Esophagus squamous epithelium (tissue), 5 donors: ENCODE data around the gene ACACA. TPM values are rescaled to one million over a fixed set of nuclear protein-coding genes. Genes with fewer than 3 reads are reported as not detected.

Source experiments
- DNase-seq: peaks from one replicate; lab custom pipeline; 2025; lab: John Stamatoyannopoulos, UW
- H3K27ac ChIP-seq, 4 donors: fragments of 200-600 bp; sonication (generic); one replicate each; pipeline ENCODE4 v1.5.1; 2016 to 2019; ENCODE audit warnings: mild to moderate bottlenecking in 1 of 4
- H3K27me3 ChIP-seq, 4 donors: fragments of 200-600 bp; sonication (generic); 1 replicate in 3 of 4; 2 replicates in 1 of 4; pipeline versions ENCODE4 v1.5.1 to v1.6.0; 2017 to 2021; ENCODE audit warnings: antibody characterized with exemption in 1 of 4
- H3K36me3 ChIP-seq, 3 donors: fragments of 200-600 bp; sonication (generic); one replicate each; pipeline ENCODE4 v1.5.1; 2016 to 2019
- H3K4me1 ChIP-seq, 3 donors: fragments of 200-600 bp; sonication (generic); one replicate each; pipeline ENCODE4 v1.5.1; 2017 to 2019
- H3K4me3 ChIP-seq, 4 donors: fragments of 200-600 bp; sonication (generic); 1 replicate in 3 of 4; 2 replicates in 1 of 4; pipeline ENCODE4 v1.5.1; 2016 to 2019; ENCODE audit warnings: mild to moderate bottlenecking in 2 of 4, moderate library complexity in 1 of 4
- H3K9me3 ChIP-seq, 3 donors: fragments of 200-600 bp; sonication (generic); one replicate each; pipeline ENCODE4 v1.5.1; 2016 to 2019
- CTCF ChIP-seq, 6 experiments: fragments of 450-650 bp in 4 of 6; fragments of 200-600 bp in 2 of 6; sonication (generic) in 2 of 6; IDR thresholded peaks; one replicate each; pipeline ENCODE4 v1.5.1; 2016 to 2019; ENCODE audit warnings: antibody characterized with exemption in 6 of 6, mild to moderate bottlenecking in 4 of 6, moderate library complexity in 4 of 6
- POLR2A ChIP-seq, 4 donors: fragments of 450-650 bp; IDR thresholded peaks; one replicate each; pipeline ENCODE4 v1.6.1; 2017; ENCODE audit warnings: antibody characterized with exemption in 4 of 4, mild to moderate bottlenecking in 4 of 4, moderate library complexity in 3 of 4
- WGBS, 2 donors: methylation state at CpG; one replicate each; pipeline ENCODE4 v1.1.5; 2018; 5-methylcytosine and 5-hydroxymethylcytosine counted together
- intact Hi-C: fragments of 100-400 bp; cut with DNase I; formaldehyde crosslinking; loops from one replicate; pipeline ENCODE4 v1.15.0; 2022
- total RNA-seq, 4 donors: library from RNA; depleted of rRNA; stranded (reverse); fragments of >200 nt; gene quantifications; one replicate each; pipeline ENCODE4 v1.1.0, GENCODE V29; 2016
- donor health status: DM: yes; HTN: yes; CAD: no.

The ACACA gene
- total RNA-seq, 4 donors from 2014 or later: 34.5 to 81.0 (median 55.8) TPM

- Histone ChIP-seq H3K27ac (no peak within 1 kb of the TSS), H3K9me3 (no peaks in the 10 kb centered on the region), H3K27me3 (no peaks in the 10 kb centered on the region), H3K4me3 (no peak within 1 kb of the TSS), H3K36me3 (no peaks in the 10 kb centered on the region), H3K4me1 (peaks cover 0 to 5% (median 0%) of the 10 kb centered on the region in 3 donors)
- DNase-seq: no peak
- WGBS, 2 donors: 90 to 99% methylated on average over 7 of the region's 7 CpGs
- TF ChIP-seq CTCF (IDR thresholded peaks at IDR 0.05) (no peak), POLR2A (IDR thresholded peaks at IDR 0.05) (no peak)
- intact Hi-C loops: no loop called here
Observed at GRCh38 chr17:37375706-37376105, 30.9 kb downstream of the ACACA start, which contains the start of gene C17orf78. C17orf78 (plus strand) TSS chr17:37375985; CDS start chr17:37376093, 108 bp downstream.

- peak; percentile 85 to 99 (median 95) for TF ChIP-seq CTCF (IDR thresholded peaks at IDR 0.05)
- no peak for TF ChIP-seq POLR2A (IDR thresholded peaks at IDR 0.05)
- DNase-seq: no peak
- Histone ChIP-seq H3K9me3 (no peaks in the 10 kb centered on the region), H3K4me3 (no peak overlapping the region), H3K36me3 (no peaks in the 10 kb centered on the region), H3K4me1 (peaks cover 0 to 5% (median 0%) of the 10 kb centered on the region in 3 donors), H3K27ac (no peak overlapping the region), H3K27me3 (no peaks in the 10 kb centered on the region)
- 0 to 11% methylated on average over 4 of the region's 4 CpGs for WGBS, 2 donors
- intact Hi-C loops: no loop called here
Observed at GRCh38 chr17:37373530-37374159, 33.0 kb downstream of the ACACA start.

GRCh38 chr17:37368577-37368976 is 38.1 kb downstream of the ACACA start:
- H3K9me3 ChIP-seq: no peaks in the 10 kb centered on the region
- no peak overlapping the region for H3K27ac ChIP-seq
- no peak for DNase-seq
- no peaks in the 10 kb centered on the region for H3K27me3 ChIP-seq
- no peak overlapping the region for H3K4me3 ChIP-seq
- intact Hi-C loops: no loop called here
- 64 to 72% methylated on average over 3 of the region's 3 CpGs for WGBS, 2 donors
- H3K36me3 ChIP-seq: peaks cover 0 to 5% (median 0%) of the 10 kb centered on the region in 3 donors
- peaks cover 0 to 5% (median 0%) of the 10 kb centered on the region in 3 donors for H3K4me1 ChIP-seq
- no peak for TF ChIP-seq CTCF (IDR thresholded peaks at IDR 0.05)
- TF ChIP-seq POLR2A (IDR thresholded peaks at IDR 0.05): no peak

GRCh38 chr17:37365589-37365988 is 41.0 kb downstream of the ACACA start:
- Histone ChIP-seq H3K27ac (no peak overlapping the region), H3K9me3 (no peaks in the 10 kb centered on the region), H3K36me3 (peaks cover 0 to 5% (median 0%) of the 10 kb centered on the region in 3 donors), H3K4me3 (no peak overlapping the region), H3K27me3 (no peaks in the 10 kb centered on the region), H3K4me1 (peaks cover 7 to 17% (median 8%) of the 10 kb centered on the region in 3 donors)
- intact Hi-C loops: no loop called here
- no peak for DNase-seq
- 53 to 69% methylated on average over 1 of the region's 1 CpG for WGBS, 2 donors
- TF ChIP-seq POLR2A (IDR thresholded peaks at IDR 0.05) (no peak), CTCF (IDR thresholded peaks at IDR 0.05) (no peak)

GRCh38 chr17:37361543-37361942 is 45.1 kb downstream of the ACACA start:
- Histone ChIP-seq H3K36me3 (no peaks in the 10 kb centered on the region), H3K27ac (peak overlapping the region; percentile 56 to 96 (median 95)), H3K4me1 (peaks cover 26 to 48% (median 30%) of the 10 kb centered on the region in 3 donors), H3K9me3 (no peaks in the 10 kb centered on the region), H3K27me3 (no peaks in the 10 kb centered on the region), H3K4me3 (no peak overlapping the region)
- WGBS, 2 donors: 38 to 63% methylated on average over 4 of the region's 4 CpGs
- no peak for TF ChIP-seq POLR2A (IDR thresholded peaks at IDR 0.05)
- no peak for TF ChIP-seq CTCF (IDR thresholded peaks at IDR 0.05)
- no peak for DNase-seq
- intact Hi-C loops: no loop called here
